HG03432 (cell line): ENCODE data around the gene CDKL1.

ENCODE experiments used
- ATAC-seq: cut with Tn5 transposase; IDR thresholded peaks from one replicate; pipeline ENCODE4 v1.9.1; 2021; ENCODE audit warnings: mild to moderate bottlenecking, moderate library complexity; ENCODE audit not compliant: unreplicated experiment

CDKL1 gene

GRCh38 chr14:50396631-50397389 lies at the start of gene CDKL1:
Gene CDKL1 (minus strand): TSS chr14:50396881. CDS start chr14:50395868, 1,013 bp downstream.
- ATAC-seq, result peak; percentile 69

- ATAC-seq, result no peak
These were observed 37.8 kb upstream of the CDKL1 start for GRCh38 chr14:50434528-50434927.

GRCh38 chr14:50432131-50432530 lies 35.5 kb upstream of the CDKL1 start:
- ATAC-seq, result no peak

- ATAC-seq, result no peak
These were observed 29.1 kb upstream of the CDKL1 start for GRCh38 chr14:50425816-50426215.

GRCh38 chr14:50425105-50425504 lies 28.4 kb upstream of the CDKL1 start:
- ATAC-seq, result no peak

- no peak for ATAC-seq
These were observed 26.8 kb upstream of the CDKL1 start for GRCh38 chr14:50423529-50423928.

DNA sequence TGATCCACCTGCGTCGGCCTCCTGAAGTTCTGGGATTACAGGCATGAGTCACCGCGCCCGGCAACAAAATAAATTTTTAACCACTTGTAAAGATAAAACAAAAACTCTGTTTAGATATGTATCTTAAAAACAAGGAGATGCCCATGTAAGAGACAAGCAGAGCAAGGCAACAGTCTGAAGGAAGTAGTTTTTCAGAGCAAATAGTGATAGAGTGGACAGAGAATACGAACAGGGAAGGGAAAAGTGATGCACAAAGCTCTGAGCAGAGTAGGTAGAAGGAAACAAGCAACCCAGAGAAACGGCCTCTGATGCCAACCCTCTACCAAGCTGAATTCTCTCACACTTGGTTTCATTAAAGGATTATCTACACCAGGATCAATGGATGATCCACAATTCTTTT lies 24.8 kb upstream of the CDKL1 start:
- ATAC-seq, result no peak

- ATAC-seq, result no peak
These were observed 21.2 kb upstream of the CDKL1 start for GRCh38 chr14:50417853-50418252.

DNA sequence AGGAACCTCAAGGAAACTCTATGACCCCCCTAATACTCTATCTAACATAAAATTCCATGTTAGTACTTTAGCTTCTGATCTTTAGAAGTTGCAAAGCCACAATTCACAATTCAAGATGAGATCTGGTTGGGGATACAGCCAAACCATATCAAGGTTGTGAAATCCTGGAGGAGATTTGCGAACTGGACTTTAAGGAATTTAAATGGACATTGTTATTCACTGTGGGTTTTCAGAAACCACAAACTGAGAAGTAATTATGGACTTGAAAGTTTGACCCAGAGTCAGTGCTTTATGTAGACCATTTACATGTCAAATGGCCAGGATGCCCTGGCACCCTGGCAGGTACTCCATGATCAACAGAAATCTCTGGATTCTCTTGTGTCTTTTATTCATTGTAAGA lies 14.2 kb upstream of the CDKL1 start:
- no peak for ATAC-seq

- ATAC-seq, result no peak
These were observed 13.4 kb upstream of the CDKL1 start for GRCh38 chr14:50410071-50410470.

DNA sequence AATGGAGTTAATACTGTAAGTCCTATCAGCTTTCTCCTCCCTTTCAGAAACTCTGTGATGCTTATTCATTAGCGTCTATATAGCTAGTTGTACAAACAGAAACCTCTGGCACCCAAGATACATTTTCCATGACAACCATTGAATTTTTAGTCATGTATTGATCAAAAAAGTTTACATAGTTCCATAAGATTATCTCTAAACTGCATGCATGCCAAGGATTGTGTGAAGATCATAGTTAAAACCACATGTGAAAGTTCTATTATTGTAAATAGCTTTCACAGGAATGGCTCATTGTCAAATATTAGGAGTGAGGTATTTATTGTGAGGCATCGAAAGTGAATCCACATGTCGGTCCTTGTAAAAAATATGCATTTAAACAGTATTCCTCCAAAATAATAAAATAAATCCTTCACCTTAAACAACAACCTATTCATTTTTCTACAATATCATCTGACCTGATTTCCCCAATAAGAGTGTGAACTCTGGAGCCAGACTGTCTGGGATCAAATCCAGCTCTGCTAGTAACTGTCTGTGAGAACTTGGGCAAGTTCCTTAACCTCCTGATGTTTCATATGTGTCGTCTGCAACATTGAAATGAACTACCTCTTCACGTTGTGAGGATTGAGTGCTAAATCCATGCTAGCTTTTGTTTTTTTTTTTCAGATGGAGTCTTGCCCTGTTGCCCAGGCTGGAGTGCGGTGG lies 10.6 kb upstream of the CDKL1 start:
- no peak for ATAC-seq

DNA sequence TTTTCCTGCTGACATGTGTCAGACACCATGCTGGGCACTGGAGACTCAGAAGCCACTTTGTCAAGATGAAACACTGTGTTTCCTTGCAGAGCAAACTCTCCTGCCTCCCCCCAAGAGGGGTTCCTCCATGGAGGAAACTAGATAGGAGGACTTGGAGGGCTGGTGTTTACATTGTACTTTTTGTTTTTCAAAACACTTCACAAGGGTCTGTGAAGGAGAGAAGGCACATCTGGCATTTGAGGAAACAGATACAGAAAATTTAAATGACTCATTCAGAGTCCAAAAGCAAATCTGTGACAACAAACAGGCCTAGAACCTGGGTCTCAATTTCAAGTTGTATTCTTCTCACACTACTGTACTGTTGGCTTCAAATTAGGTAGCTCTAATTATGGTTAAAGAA lies 6.7 kb upstream of the CDKL1 start:
- ATAC-seq, result no peak

DNA sequence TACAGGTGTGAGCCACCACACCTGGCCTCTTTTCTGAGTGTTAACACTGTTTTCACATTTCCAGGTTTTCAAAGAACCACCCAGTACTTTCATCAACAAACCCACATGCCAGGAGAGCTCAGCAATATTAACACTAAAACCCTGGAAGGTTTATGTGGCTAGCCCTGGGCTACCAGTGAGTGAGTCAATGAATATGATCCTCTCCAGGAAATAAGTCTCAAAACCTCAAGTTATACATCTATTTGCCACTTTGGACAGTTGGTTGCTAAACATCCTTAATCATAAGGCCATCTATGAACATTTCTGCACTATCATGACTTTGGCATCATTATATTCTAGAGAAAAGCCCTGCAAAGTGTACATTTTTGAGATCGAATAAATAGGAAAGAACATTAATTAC lies 6.3 kb upstream of the CDKL1 start:
- ATAC-seq, result no peak

DNA sequence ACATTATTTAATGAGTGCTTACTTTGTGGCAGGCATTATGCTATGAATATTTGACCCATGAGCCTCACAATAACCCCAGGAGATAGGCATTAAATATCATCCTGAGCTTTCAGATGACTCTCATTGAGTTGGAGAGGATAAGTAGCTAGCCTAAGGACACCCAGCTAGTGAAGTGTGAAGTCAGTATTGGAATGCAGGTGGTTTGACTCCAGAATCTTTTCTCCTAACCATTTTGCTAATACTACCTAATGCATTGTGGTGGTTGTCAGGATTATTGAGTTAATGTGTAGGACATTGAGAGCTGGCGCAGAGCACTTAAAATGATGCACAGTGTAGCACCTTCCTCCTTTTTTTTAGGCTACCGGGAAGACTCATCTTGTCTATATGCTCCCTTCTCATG lies 3.8 kb upstream of the CDKL1 start:
- no peak for ATAC-seq

DNA sequence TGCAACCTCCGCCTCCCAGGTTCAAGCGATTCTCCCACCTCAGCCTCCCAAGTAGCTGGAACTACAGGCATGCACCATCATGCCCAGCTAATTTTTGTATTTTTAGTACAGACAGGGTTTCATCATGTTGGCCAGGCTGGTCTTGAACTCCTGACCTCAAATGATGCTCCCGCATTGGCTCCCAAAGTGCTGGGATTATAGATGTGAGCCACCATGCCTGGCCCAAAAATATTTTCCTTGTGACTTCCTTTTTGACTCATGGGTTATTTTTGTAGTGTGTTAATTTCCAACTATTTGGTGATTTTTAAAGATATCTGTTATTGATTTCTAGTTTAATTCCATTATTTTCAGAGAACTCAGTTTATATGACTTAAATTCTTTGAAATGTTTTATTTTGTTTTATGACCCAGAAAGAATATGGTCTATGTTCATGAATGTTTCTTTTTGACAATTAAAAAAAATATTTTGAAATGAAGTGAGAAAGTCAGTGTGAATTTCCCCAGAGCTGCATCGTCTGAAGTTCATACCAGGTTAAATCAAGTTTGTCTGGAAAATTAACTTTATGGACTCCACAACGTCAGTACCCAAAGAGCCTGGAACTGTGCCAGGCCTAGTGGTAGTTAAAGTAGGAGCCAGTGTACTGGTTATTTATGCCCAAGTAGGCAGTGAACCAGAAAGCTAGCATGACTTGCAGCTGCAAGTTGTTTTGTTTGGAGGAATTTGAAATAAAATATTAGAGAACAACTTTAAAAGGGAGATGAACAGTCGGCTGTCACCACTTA lies 2.8 kb upstream of the CDKL1 start:
- no peak for ATAC-seq

- ATAC-seq, result no peak
These were observed 1.5 kb upstream of the CDKL1 start for GRCh38 chr14:50398189-50398580.

- no peak for ATAC-seq
These were observed 908 bp upstream of the CDKL1 start for GRCh38 chr14:50397390-50398188.

- no peak for ATAC-seq
These were observed 1.2 kb downstream of the CDKL1 start for GRCh38 chr14:50395448-50395847.

DNA sequence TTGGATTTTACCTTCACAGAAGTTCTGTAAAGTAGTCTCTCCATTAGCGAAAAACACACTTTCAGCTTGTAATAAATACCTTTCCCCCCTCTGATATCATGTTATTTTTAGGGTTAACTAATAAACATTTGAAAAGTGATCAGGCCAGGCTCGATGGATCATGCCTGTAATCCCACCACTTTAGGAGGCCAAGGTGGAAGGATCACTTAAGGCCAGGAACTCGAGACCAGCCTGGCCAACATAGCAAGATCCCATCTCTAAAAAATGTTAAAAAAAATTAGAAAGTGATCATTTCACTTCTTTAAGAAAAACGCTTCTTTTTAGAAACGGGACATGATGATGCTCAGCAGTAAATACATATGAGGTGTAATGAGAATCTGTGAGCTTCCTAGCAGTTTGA lies 2.0 kb downstream of the CDKL1 start:
- ATAC-seq, result no peak

GRCh38 chr14:50389668-50390441 lies 6.8 kb downstream of the CDKL1 start:
- no peak for ATAC-seq
